ENCODE data around the gene BIRC5. TPM values are rescaled to one million over a fixed set of nuclear protein-coding genes. Genes with fewer than 3 reads are reported as not detected.

BIRC5 gene
- total RNA-seq, 2 donors from 2014 or later, result 3.4 to 10.1 TPM

- DNase-seq, result no peak
- intact Hi-C loops (cut with DNase I, micrococcal nuclease), result no loop called here
- no peak for ATAC-seq
These were observed 49.8 kb downstream of the BIRC5 start for GRCh38 chr17:78263736-78264340.

- intact Hi-C loops (cut with DNase I, micrococcal nuclease), result no loop called here
- no peak for ATAC-seq
- no peak for DNase-seq
These were observed 50.5 kb downstream of the BIRC5 start for GRCh38 chr17:78264590-78264989.

- ATAC-seq, result no peak
- no peak for DNase-seq
- intact Hi-C loops (cut with DNase I, micrococcal nuclease), result no loop called here
These were observed 51.1 kb downstream of the BIRC5 start for GRCh38 chr17:78265121-78265520.

DNA sequence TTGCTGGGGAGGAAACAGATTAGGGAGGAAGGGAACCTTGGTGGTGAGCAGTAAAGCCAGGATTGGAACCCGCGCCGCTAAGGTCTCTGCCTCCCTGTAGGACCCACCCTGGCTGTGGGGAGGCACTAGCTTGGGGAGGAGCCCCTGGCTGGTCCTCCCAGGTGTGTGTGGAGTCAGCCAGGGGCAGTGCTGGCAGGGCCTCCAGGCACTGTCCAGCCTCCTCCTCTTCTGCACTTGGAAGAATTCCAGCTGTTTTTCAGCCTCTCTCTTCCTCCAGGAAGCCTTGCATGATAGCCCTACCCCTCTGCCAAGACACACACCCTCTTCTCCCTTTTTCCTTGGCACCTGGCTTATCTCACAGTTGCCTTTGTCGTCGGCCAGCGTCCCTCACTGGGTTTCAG is 52.2 kb downstream of the BIRC5 start:
- intact Hi-C loops (cut with DNase I, micrococcal nuclease), result no loop called here
- peak; percentile 80 for ATAC-seq
- no peak for DNase-seq

- DNase-seq, result no peak
- intact Hi-C loops (cut with DNase I, micrococcal nuclease), result no loop called here
- ATAC-seq, result peak; percentile 3
These were observed 52.7 kb downstream of the BIRC5 start for GRCh38 chr17:78266771-78267170.

- ATAC-seq, result no peak
- intact Hi-C loops (cut with DNase I, micrococcal nuclease), result no loop called here
- no peak for DNase-seq
These were observed 53.4 kb downstream of the BIRC5 start for GRCh38 chr17:78267253-78268073.

DNA sequence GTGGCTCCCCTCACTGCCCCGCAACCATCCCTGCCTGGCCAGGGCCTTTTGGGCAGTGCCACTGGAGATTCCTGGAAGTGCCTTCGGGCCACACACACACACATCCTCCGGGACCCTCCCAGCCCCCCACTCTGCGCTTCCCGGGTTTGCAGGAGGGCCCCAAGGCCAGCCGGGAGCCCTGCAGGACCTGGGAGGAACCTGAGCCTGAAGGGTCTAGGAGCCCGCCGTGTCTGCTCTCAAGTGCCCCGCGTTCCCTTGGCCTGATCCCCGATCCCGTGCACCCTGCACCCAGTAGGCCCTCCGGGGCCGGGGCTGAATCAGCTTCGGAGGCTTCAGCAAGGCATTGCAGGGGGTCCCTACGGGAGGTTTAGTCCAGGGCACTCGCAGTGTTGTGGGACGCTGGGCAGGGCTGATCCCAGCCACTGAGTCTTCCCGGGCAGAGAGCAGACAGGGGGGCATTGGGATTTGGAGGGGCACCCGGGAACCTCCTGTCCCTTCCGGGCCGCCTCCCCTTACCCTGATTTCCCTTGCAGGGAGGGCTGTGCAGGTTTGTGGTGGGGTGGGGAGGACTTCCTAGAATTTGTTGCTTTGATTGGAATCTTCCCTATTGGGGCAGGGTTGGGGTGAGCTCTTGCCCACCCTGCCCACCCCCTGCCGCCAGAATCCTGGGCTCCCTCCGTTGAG is 54.3 kb downstream of the BIRC5 start:
- DNase-seq, result no peak
- no peak for ATAC-seq
- intact Hi-C loops (cut with DNase I, micrococcal nuclease), result no loop called here

DNA sequence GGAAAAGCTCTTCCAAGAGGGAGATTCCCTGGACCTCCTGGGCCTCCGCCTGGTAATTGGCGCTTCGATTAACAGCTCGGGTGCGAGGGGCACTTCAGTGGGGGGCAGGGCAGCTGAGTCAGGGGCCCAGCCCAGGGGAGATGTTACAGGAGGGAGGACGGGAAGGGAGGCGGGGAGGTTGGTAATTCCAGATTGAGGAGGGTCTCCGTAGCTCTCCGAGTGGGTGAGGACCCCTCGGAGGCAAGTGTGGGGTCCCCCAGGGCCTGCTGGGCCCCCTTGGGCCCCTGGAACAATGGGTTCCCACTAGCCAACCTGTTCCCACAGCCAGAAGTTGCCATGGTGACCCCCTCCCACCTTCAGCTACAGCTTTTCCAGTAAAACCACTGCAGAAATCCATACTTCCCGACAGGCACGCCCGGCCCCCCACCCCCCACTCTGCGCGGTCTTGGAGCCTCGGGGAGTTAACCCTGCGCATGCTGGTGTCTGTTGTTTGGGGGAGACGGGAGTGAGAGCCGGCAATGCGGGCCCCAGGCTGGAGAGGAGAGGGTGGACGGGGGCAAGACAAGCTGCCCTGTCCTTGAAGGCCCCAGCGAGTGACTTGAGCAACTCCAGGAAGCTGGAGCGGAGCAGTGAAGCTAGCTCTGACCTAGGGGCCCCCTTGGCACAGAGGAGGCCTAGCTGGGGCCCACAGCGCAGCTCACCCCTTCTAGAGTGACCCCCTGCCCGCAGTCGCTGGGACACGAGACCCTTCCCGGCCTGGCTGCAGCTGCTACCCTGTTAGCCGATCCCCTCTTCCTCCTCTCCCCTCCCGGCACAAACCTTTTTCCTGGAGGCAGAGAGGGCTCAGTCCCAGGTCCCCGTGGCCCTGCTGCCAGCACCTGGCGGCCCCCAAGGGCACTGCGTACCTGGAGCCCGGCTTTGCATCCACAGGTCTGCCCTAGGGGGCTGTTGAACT is 55.2 kb downstream of the BIRC5 start:
- intact Hi-C loops (cut with DNase I, micrococcal nuclease), result no loop called here
- DNase-seq, result no peak
- ATAC-seq, result no peak

- intact Hi-C loops (cut with DNase I, micrococcal nuclease), result no loop called here
- no peak for ATAC-seq
These were observed 55.9 kb downstream of the BIRC5 start for GRCh38 chr17:78269955-78270381.

GRCh38 chr17:78271419-78272170 is 57.5 kb downstream of the BIRC5 start:
- intact Hi-C loops (cut with DNase I, micrococcal nuclease), result no loop called here
- ATAC-seq, result no peak
- no peak for DNase-seq

More at GRCh38 chr17:78269955-78270381, 55.9 kb downstream of the BIRC5 start:
- DNase-seq, result no peak

DNA sequence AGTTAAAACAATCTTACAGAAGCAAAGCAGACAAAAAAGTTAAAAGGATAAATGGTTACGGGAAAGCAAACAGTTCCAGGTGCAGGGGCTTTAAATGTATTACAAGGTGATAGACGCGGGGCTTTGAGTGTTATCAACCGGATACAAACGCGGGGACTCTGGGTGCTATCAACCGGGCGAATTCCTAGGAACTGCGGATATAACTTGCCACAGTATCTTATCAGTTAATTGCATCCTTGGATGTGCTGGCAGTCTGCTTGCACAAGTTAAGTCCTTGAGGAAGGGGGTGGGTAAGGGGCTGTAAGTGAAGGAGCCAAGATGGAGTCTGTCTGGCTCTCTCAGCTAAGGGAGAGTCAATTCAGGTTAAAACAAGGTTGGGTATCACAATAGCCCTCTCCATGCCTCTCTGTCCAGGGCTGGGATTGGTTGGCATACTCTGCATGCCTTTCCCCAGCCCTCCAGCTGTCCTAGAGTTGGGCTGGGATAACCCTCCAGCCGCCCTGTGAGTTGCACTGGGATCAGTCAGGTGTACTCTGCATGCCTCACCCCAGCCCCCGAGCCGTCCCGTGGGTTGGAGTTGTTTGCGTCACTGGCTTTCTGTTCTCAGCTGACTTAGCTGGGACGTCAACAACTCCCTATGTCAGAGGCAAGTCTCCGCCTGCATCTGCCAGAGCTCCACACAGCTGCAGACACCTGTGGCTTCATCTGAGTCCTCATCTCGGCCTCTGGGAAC is 58.3 kb downstream of the BIRC5 start:
- intact Hi-C loops (cut with DNase I, micrococcal nuclease), result no loop called here
- DNase-seq (peak; percentile 63 to 81), ATAC-seq (peak; percentile 83)

GRCh38 chr17:78272914-78273258 is 58.8 kb downstream of the BIRC5 start:
- ATAC-seq, result peak; percentile 59
- DNase-seq, result no peak
- intact Hi-C loops (cut with DNase I, micrococcal nuclease), result no loop called here

- intact Hi-C loops (cut with DNase I, micrococcal nuclease), result no loop called here
- ATAC-seq, result no peak
- DNase-seq, result no peak
These were observed 59.8 kb downstream of the BIRC5 start for GRCh38 chr17:78273813-78274212.

Other genes with a start within 250 kb of the BIRC5 start
- 100 to 1,000 TPM in 1 of 2 donors, 10 to 100 TPM in 1; 83.5 to 119 TPM for gene TMC6, start 85.5 kb upstream of the BIRC5 start, total RNA-seq
- gene TMC8, start 83.5 kb upstream of the BIRC5 start, total RNA-seq, result 1 to 10 TPM; 3.4 to 8.8 TPM
- gene C17orf99, start 67.9 kb upstream of the BIRC5 start, total RNA-seq, result not detected
- gene SYNGR2, start 45.7 kb upstream of the BIRC5 start, total RNA-seq, result 100 to 1,000 TPM; 173 to 188 TPM
- gene TK1, start 27.2 kb upstream of the BIRC5 start, total RNA-seq, result 10 to 100 TPM; 14.8 to 24.9 TPM
- 10 to 100 TPM; 26.7 to 33.2 TPM for gene AFMID, start 26.9 kb upstream of the BIRC5 start, total RNA-seq
- not detected for gene TMEM235, start 17.4 kb downstream of the BIRC5 start, total RNA-seq
- 10 to 100 TPM; 11.6 to 33.1 TPM for gene SOCS3, start 145.8 kb downstream of the BIRC5 start, total RNA-seq
- gene PGS1, start 164.4 kb downstream of the BIRC5 start, total RNA-seq, result 10 to 100 TPM; 37.6 to 44.5 TPM